LNCaP clone FGC (cell line): ENCODE data around the gene FAM199X.
"Not testable (repeated sequence)": the region's sequence is repeated elsewhere in the genome, so short reads cannot be mapped to it uniquely, and the experiment has no call there.

Source experiments
- DNase-seq: peaks from one replicate; pipeline ENCODE4 v3.0.0-alpha.2; 2011; ENCODE audit warnings: low read depth
- H3K4me3 ChIP-seq: 2 replicates; pipeline ENCODE4 v1.5.1; 2011; ENCODE audit warnings: mild to moderate bottlenecking, low read depth, low read length, control low read depth
- CTCF ChIP-seq: IDR thresholded peaks from 2 replicates; pipeline ENCODE4 v1.5.1; 2012; ENCODE audit warnings: mild to moderate bottlenecking; ENCODE audit not compliant: control insufficient read depth, insufficient read depth; ENCODE audit errors: extremely low read depth

Gene FAM199X

DNA sequence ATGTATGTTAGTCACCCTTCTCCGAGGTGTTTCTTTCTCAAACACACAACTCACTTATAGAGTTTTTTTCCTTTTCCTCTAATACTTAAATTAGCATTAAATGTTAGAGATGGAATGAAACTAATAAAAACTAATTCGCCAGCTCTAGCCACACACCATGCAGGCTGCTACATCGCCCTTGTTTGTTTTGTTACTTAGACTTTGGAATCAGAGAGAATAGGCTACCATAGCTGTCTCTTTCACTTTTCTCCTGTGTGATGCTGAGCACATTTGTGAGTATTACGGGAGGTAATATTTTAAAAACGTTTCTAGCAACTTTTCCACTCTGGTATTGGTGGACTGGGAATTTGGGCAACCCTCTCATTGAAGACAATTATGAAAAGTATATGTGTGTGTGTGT is 44.9 kb downstream of the FAM199X start:
- DNase-seq, result no peak
- no peak for TF ChIP-seq CTCF
- H3K4me3 ChIP-seq, result no peak overlapping the region

GRCh38 chrX:104230060-104230459 is 63.8 kb downstream of the FAM199X start:
- DNase-seq, H3K4me3 ChIP-seq: not testable (repeated sequence)
